ENCODE results near the gene LMO7. TPM values are rescaled to one million over a fixed set of nuclear protein-coding genes. Genes with fewer than 3 reads are reported as not detected.

The LMO7 gene
- total and polyA plus RNA-seq, 2 of the 8 experiments (the other 6 are each of a cell fraction or from before 2014, with no cell fraction given): 8.1 to 28.3 TPM

DNA sequence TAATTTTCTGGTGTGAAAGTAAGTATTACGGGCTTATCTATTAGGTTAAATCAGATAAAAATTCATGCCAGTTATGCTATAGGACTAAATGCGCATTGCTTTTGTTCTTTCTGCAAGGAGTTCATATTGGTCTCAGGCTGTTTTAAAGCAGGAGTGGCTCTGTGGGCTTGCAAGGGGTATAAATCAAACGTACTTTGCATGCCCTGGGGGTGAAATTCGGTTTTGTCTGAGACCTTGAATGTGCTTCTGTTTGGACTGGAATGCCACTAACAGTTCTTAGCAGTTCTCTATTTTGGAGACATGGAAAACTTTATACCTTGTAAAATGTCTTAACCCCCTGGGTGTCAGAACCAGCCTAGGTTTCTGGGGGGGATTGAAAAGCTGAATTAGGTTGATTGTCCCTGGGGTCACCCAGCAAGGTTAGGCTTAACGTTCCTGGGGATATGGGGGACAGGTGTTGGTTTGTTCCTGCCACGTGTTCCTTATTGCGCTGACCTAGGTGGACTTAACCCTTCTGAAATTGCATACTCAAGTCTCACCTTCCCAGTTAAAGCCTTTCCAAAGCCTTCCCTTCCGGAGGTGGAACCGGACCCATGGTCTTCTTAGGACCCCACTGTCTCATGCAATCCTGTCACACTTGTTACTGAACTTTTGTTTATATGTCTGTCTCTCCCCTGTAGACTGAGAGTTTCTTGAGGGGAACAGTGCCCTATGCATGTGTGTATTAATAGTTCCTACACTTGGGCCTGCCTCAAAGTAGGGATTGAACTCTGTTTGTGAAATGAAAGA is 182.2 kb downstream of the LMO7 start:
- no peak overlapping the region for H4K8ac ChIP-seq (ENCODE audit: extremely low read depth, insufficient read depth, low read length)
- H3K79me2 ChIP-seq (ENCODE audit: control insufficient read depth in 1 of 2, insufficient read depth in 2 of 2, low read length in 2 of 2): no peaks in the 10 kb centered on the region
- no peaks in the 10 kb centered on the region for H3K27me3 ChIP-seq (replicated peaks in 1 of 4; ENCODE audit: control insufficient read depth in 3 of 4, extremely low read depth in 1 of 4, insufficient read depth in 3 of 4, low read length in 3 of 4)
- H2BK120ac ChIP-seq (replicated peaks; ENCODE audit: low read depth, low read length): no peak overlapping the region
- H3K18ac ChIP-seq (ENCODE audit: extremely low read depth, low read length): no peak overlapping the region
- DNase-seq (ENCODE audit: low read depth in 1 of 2, low spot score in 2 of 2) (no peak), FAIRE-seq (no peak)
- H3K79me1 ChIP-seq (ENCODE audit: low read depth, low read length): no peaks in the 10 kb centered on the region
- no peak overlapping the region for H3K56ac ChIP-seq (replicated peaks; ENCODE audit: insufficient read length, low read depth, low read length)
- WGBS, 2 experiments (ENCODE audit: extremely low coverage in 1 of 2, insufficient coverage in 1 of 2, insufficient read length in 1 of 2, insufficient replicate concordance in 2 of 2, low coverage in 1 of 2, low lambda C conversion rate in 2 of 2, missing lambda C conversion rate in 1 of 2): 89% methylated on average over 9 of the region's 9 CpGs; no CpG with 5 or more reads in 1 of the 2 experiments
- H2BK12ac ChIP-seq (ENCODE audit: low read depth, low read length): no peak overlapping the region
- no peak overlapping the region for H4K91ac ChIP-seq (replicated peaks; ENCODE audit: insufficient read length, low read length)
- no peak overlapping the region for H3K23ac ChIP-seq (ENCODE audit: insufficient read length)
- no peak overlapping the region for H2AFZ ChIP-seq (ENCODE audit: low read length)
- no peak overlapping the region for H4K5ac ChIP-seq (ENCODE audit: insufficient read length, low read depth, low read length)
- no peaks in the 10 kb centered on the region for H3K36me3 ChIP-seq (ENCODE audit: control insufficient read depth in 2 of 4, insufficient read depth in 4 of 4, low read length in 3 of 4)
- no peaks in the 10 kb centered on the region; the same call in 1 of the 2 replicates for H3K23me2 ChIP-seq (ENCODE audit: low read depth, low read length)
- H2BK15ac ChIP-seq (ENCODE audit: low read length): no peak overlapping the region
- ChIA-PET CTCF (ENCODE audit: partially characterized antibody) (no interaction called here), POLR2A (ENCODE audit: partially characterized antibody) (no interaction called here)
- no peak overlapping the region for H2AK5ac ChIP-seq (ENCODE audit: low read depth, low read length)
- H3K27ac ChIP-seq (ENCODE audit: low read depth, low read length): no peak overlapping the region
- no peak overlapping the region for H3K14ac ChIP-seq (ENCODE audit: insufficient read length)
- H3K4me1 ChIP-seq (replicated peaks in 1 of 4; ENCODE audit: control insufficient read depth in 3 of 4, insufficient read depth in 4 of 4, low read length in 3 of 4): no peaks in the 10 kb centered on the region; a peak in 1 of 7 replicates
- no peaks in the 10 kb centered on the region for H4K20me1 ChIP-seq (replicated peaks in 1 of 2; ENCODE audit: control insufficient read depth in 1 of 2, insufficient read depth in 2 of 2, low read length in 2 of 2)
- no peak overlapping the region for H3K4me3 ChIP-seq (ENCODE audit: extremely low read depth in 1 of 4, insufficient read depth in 2 of 4, low read depth in 3 of 4, low read length in 4 of 4)
- no peak overlapping the region for H2BK5ac ChIP-seq (ENCODE audit: low read depth, low read length)
- H3K4me2 ChIP-seq (ENCODE audit: insufficient read depth in 1 of 2, low read depth in 2 of 2, low read length in 2 of 2): no peak overlapping the region
- no peak overlapping the region for H3K4ac ChIP-seq (replicated peaks; ENCODE audit: insufficient read length, low read depth, low read length)
- H3K9me3 ChIP-seq (ENCODE audit: insufficient read depth in 2 of 2, low read depth in 1 of 2, low read length in 1 of 2): no peaks in the 10 kb centered on the region
- no peak for TF ChIP-seq MAFK (IDR thresholded peaks at IDR 0.05; ENCODE audit: low read depth, low read length)
- TF ChIP-seq BACH1 (IDR thresholded peaks at IDR 0.05; ENCODE audit: low read length): no peak
- H3K9ac ChIP-seq (replicated peaks in 1 of 4; ENCODE audit: extremely low read depth in 1 of 4, low read depth in 3 of 4, low read length in 3 of 4): no peak overlapping the region
- no peak overlapping the region for H2BK20ac ChIP-seq (ENCODE audit: low read length)
